Measurements from ENCODE around the gene SYK.

The SYK gene

DNA sequence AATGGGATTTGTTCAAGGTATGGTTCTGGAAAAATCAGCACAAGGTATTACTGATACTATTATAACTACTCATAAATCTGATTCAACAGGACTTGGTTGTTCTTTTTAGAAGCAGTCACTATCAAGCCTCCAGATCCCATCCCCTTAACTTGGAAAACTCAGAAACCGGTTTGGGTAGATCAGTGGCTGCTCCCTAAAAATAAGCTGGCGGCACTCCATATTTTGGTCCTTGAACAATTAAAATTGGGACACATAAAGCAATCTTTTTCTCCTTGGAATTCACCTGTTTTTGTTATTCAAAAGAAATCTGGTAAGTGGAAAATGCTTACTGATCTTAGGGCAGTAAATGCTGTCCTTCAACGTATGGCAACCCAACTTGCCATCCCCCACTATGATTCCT, 104.2 kb downstream of the SYK start:
- H3K4me1 ChIP-seq = peaks cover under 1% of the 10 kb centered on the region; the same call in 1 of the 2 replicates
- no peak for TF ChIP-seq Cebpa-rat (IDR thresholded peaks at IDR 0.05)
- no peak overlapping the region for H3K27ac ChIP-seq
- H3K4me3 ChIP-seq = no peak overlapping the region
- no peak overlapping the region for H3K9ac ChIP-seq
- peaks cover 16% of the 10 kb centered on the region for H3K36me3 ChIP-seq
- peaks cover 11% of the 10 kb centered on the region; the same call in 1 of the 2 replicates for H3K9me3 ChIP-seq
- H3K27me3 ChIP-seq = no peaks in the 10 kb centered on the region
- H4K20me1 ChIP-seq = no peaks in the 10 kb centered on the region
- H3K4me2 ChIP-seq = no peak overlapping the region

DNA sequence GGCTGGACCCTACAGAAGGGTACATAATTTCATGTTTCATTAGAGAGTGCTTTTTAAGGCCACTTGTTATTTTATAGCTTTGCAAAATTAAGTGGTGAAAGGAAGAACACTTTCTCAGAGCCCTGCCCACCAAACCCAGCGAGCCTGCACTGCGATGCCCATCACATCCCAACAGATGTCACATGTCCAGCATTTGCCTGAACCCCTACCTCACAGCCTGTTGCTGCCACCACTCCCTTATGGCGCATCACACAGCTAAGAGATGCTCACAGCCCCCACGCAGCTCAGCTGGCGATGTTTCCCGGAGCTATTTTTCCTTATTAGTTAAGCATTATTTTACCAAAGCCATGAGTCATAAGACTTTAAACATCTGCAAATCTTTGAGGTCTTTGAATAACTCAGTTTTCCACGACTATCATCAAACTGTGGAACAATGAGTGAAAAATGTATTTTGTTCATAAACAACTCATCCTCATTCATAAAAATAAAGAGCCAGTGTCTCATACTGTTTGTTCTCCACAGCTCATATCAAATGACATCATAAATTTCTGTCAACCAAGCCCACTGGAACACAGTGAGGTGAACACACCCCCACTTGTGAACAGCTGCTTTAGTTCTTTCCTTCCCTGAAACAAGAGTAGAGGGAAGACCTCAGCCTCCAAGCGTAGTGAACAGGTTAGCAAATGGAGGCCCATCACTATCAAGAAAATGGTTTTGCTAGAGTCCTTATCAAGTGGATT, 104.9 kb downstream of the SYK start:
- TF ChIP-seq Cebpa-rat (IDR thresholded peaks at IDR 0.05) = no peak
- Histone ChIP-seq H3K4me3 (no peak overlapping the region), H4K20me1 (no peaks in the 10 kb centered on the region), H3K36me3 (peaks cover 15% of the 10 kb centered on the region), H3K27me3 (no peaks in the 10 kb centered on the region), H3K9me3 (peaks cover 11% of the 10 kb centered on the region; the same call in 1 of the 2 replicates), H3K4me1 (peaks cover 7% of the 10 kb centered on the region), H3K9ac (no peak overlapping the region), H3K27ac (no peak overlapping the region), H3K4me2 (no peak overlapping the region)

GRCh38 chr9:90907056-90907445, 105.4 kb downstream of the SYK start:
- peaks cover 10% of the 10 kb centered on the region for H3K36me3 ChIP-seq
- peaks cover 6% of the 10 kb centered on the region; the same call in 1 of the 2 replicates for H3K9me3 ChIP-seq
- H3K4me2 ChIP-seq = no peak overlapping the region
- no peak overlapping the region for H3K9ac ChIP-seq
- no peak overlapping the region for H3K27ac ChIP-seq
- H4K20me1 ChIP-seq = no peaks in the 10 kb centered on the region
- no peak overlapping the region for H3K4me3 ChIP-seq
- TF ChIP-seq Cebpa-rat (IDR thresholded peaks at IDR 0.05) = no peak
- H3K27me3 ChIP-seq = no peaks in the 10 kb centered on the region
- H3K4me1 ChIP-seq = peaks cover 12% of the 10 kb centered on the region

DNA sequence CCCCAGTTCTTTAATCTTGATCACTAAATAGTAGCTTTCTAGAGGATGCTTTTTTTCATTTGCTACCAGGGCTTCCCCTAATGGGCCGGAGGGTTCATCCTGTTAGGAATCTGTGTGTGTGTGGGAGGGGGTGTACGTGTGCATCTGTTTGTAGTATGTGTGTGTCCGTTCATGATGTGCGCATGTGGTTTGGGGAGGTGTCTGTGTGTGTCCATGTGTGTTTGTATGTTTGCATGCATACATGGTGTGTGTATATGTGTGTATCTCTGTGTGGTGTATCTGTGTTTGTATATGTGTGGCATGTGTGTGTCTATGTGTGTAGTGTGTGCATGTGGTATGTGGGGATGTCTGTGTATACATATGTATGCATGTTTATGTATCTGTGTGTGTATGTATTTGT, 106.2 kb downstream of the SYK start:
- Histone ChIP-seq H3K27me3 (no peaks in the 10 kb centered on the region), H3K9ac (no peak overlapping the region), H3K4me3 (no peak overlapping the region), H3K9me3 (no peaks in the 10 kb centered on the region; the same call in 1 of the 2 replicates), H3K4me2 (no peak overlapping the region), H3K27ac (no peak overlapping the region), H3K4me1 (peaks cover 15% of the 10 kb centered on the region), H4K20me1 (no peaks in the 10 kb centered on the region), H3K36me3 (peaks cover 5% of the 10 kb centered on the region; the same call in 1 of the 2 replicates)
- no peak for TF ChIP-seq Cebpa-rat (IDR thresholded peaks at IDR 0.05)

DNA sequence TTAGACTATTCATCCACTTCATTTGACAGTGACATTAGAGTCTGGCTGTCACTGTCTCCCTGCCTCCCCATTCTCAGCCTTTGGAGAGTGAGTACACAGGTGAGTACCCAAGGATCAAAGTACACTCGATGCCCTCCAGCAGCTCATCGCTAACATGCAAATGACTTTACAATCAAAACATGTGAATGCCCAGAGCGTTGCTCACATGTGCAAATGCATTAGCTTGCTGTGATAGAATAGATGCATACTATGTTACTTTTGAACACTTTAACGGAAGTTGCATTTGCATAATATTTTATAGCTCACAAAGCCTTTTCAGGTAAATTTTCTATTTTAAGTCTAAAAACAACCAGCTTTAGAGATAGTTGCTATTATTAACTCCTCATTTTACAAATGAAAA, 107.6 kb downstream of the SYK start:
- H3K4me2 ChIP-seq = no peak overlapping the region
- H3K4me3 ChIP-seq = no peak overlapping the region
- no peaks in the 10 kb centered on the region for H3K27me3 ChIP-seq
- no peak for TF ChIP-seq Cebpa-rat (IDR thresholded peaks at IDR 0.05)
- H3K27ac ChIP-seq = no peak overlapping the region
- no peaks in the 10 kb centered on the region for H4K20me1 ChIP-seq
- no peak overlapping the region for H3K9ac ChIP-seq
- H3K9me3 ChIP-seq = no peaks in the 10 kb centered on the region
- no peaks in the 10 kb centered on the region for H3K36me3 ChIP-seq
- H3K4me1 ChIP-seq = peaks cover 16% of the 10 kb centered on the region

GRCh38 chr9:90909747-90910283, 108.2 kb downstream of the SYK start:
- no peak overlapping the region for H3K27ac ChIP-seq
- H3K4me3 ChIP-seq = no peak overlapping the region
- no peak overlapping the region for H3K9ac ChIP-seq
- no peak overlapping the region for H3K4me2 ChIP-seq
- no peaks in the 10 kb centered on the region for H3K36me3 ChIP-seq
- TF ChIP-seq Cebpa-rat (IDR thresholded peaks at IDR 0.05) = no peak
- no peaks in the 10 kb centered on the region for H3K9me3 ChIP-seq
- H3K27me3 ChIP-seq = no peaks in the 10 kb centered on the region
- peaks cover 22% of the 10 kb centered on the region for H3K4me1 ChIP-seq
- H4K20me1 ChIP-seq = no peaks in the 10 kb centered on the region

- peaks cover 14% of the 10 kb centered on the region; the same call in 1 of the 2 replicates for H3K9me3 ChIP-seq
- H3K36me3 ChIP-seq = no peaks in the 10 kb centered on the region
- no peak overlapping the region for H3K27ac ChIP-seq
- no peaks in the 10 kb centered on the region for H4K20me1 ChIP-seq
- no peak overlapping the region for H3K4me3 ChIP-seq
- H3K27me3 ChIP-seq = no peaks in the 10 kb centered on the region
- no peak for TF ChIP-seq Cebpa-rat (IDR thresholded peaks at IDR 0.05)
- peak overlapping the region; percentile 25 for H3K4me2 ChIP-seq
- H3K9ac ChIP-seq = no peak overlapping the region
- peaks cover 37% of the 10 kb centered on the region for H3K4me1 ChIP-seq
Observed at GRCh38 chr9:90914196-90914595, 112.6 kb downstream of the SYK start.

DNA sequence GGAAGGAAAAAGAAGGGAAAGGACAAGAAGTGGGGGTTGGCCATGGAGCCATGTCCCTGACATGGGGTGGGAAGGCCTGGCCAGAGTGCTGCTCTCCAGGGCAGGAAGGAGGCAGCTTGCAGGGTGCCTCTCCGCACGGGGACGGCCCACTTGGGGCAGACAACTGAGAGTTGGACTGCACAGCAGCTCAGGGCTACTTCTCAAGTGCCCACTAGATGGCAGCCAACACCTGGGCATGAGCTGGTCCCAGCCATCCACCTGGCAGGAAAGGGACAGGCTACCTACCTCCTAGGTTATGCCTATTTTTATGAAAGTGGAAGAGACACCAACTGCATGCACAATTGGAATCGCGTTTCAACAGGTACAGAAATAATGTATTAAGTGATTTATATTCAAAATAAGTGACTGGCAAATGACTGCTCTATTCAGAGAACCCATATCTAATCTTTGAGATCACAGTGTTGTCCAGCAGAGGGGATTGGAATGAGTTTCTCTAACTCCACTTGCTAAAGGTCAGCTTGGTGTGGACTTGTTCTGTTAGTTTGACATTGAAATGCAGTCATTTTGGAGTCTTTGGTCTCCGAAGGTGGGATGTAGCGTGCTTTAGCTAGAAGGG, 113.4 kb downstream of the SYK start:
- H3K9me3 ChIP-seq = peaks cover 14% of the 10 kb centered on the region; the same call in 1 of the 2 replicates
- H3K27ac ChIP-seq = 0 out of 2 replicates have a peak overlapping the region, but pooled peaks have one; percentile 6
- H3K27me3 ChIP-seq = no peaks in the 10 kb centered on the region
- peak overlapping the region; percentile 25 for H3K4me2 ChIP-seq
- no peaks in the 10 kb centered on the region for H4K20me1 ChIP-seq
- H3K36me3 ChIP-seq = no peaks in the 10 kb centered on the region
- H3K4me1 ChIP-seq = peaks cover 44% of the 10 kb centered on the region
- no peak overlapping the region for H3K9ac ChIP-seq
- no peak for TF ChIP-seq Cebpa-rat (IDR thresholded peaks at IDR 0.05)
- no peak overlapping the region for H3K4me3 ChIP-seq

- Histone ChIP-seq H3K4me2 (peak overlapping the region; percentile 25), H3K9ac (no peak overlapping the region), H3K9me3 (peaks cover 14% of the 10 kb centered on the region; the same call in 1 of the 2 replicates), H4K20me1 (no peaks in the 10 kb centered on the region), H3K4me3 (no peak overlapping the region), H3K27ac (0 out of 2 replicates have a peak overlapping the region, but pooled peaks have one; percentile 6), H3K27me3 (no peaks in the 10 kb centered on the region), H3K36me3 (no peaks in the 10 kb centered on the region), H3K4me1 (peaks cover 50% of the 10 kb centered on the region)
- no peak for TF ChIP-seq Cebpa-rat (IDR thresholded peaks at IDR 0.05)
Observed at GRCh38 chr9:90915693-90916092, 114.1 kb downstream of the SYK start.

Data from BLaER1 (cell line).